Upper lobe of left lung (tissue), 4 donors: ENCODE results near the gene NANP.

Source experiments
- POLR2A ChIP-seq, 4 donors: fragments of 450-650 bp; IDR thresholded peaks; one replicate each; pipeline ENCODE4 v1.5.1; 2016 to 2017; ENCODE audit warnings: antibody characterized with exemption in 4 of 4, mild to moderate bottlenecking in 2 of 4
- TF ChIP-seq, protein P1 (sequence below), 6 experiments: fragments of 450-650 bp in 4 of 6; fragments of 200-600 bp in 2 of 6; sonication (generic) in 2 of 6; IDR thresholded peaks; one replicate each; pipeline ENCODE4 v1.5.1; 2016 to 2019; ENCODE audit warnings: antibody characterized with exemption in 6 of 6

DNA sequence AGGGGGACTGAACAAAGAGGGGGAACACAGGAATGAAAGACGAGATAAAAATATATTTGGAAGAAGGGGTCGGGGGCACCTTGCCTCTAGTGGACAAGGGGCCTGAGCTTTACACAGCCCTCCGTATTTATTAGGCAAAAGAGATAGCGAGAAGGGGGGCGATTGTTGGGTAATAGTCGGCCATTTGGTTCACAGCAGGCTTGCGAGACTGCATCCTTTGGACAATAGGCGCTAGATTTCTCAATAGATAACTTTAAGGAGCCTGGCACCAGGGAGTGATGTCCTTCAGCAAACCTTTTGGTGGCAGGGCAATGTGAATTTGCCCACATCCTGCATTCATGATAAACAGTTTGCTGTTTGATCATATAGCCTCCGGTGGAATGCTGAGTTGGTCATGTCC, 3.0 kb upstream of the NANP start:
- TF ChIP-seq, protein P1, sequence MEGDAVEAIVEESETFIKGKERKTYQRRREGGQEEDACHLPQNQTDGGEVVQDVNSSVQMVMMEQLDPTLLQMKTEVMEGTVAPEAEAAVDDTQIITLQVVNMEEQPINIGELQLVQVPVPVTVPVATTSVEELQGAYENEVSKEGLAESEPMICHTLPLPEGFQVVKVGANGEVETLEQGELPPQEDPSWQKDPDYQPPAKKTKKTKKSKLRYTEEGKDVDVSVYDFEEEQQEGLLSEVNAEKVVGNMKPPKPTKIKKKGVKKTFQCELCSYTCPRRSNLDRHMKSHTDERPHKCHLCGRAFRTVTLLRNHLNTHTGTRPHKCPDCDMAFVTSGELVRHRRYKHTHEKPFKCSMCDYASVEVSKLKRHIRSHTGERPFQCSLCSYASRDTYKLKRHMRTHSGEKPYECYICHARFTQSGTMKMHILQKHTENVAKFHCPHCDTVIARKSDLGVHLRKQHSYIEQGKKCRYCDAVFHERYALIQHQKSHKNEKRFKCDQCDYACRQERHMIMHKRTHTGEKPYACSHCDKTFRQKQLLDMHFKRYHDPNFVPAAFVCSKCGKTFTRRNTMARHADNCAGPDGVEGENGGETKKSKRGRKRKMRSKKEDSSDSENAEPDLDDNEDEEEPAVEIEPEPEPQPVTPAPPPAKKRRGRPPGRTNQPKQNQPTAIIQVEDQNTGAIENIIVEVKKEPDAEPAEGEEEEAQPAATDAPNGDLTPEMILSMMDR (IDR thresholded peaks at IDR 0.05) = no peak
- TF ChIP-seq POLR2A (IDR thresholded peaks at IDR 0.05) = no peak
